HG02884 (cell line): ENCODE measurements around the gene SLC28A3.

Experiments used
- ATAC-seq: cut with Tn5 transposase; IDR thresholded peaks from one replicate; pipeline ENCODE4 v1.9.1; 2021; ENCODE audit warnings: mild to moderate bottlenecking, moderate library complexity; ENCODE audit not compliant: unreplicated experiment

The SLC28A3 gene

DNA sequence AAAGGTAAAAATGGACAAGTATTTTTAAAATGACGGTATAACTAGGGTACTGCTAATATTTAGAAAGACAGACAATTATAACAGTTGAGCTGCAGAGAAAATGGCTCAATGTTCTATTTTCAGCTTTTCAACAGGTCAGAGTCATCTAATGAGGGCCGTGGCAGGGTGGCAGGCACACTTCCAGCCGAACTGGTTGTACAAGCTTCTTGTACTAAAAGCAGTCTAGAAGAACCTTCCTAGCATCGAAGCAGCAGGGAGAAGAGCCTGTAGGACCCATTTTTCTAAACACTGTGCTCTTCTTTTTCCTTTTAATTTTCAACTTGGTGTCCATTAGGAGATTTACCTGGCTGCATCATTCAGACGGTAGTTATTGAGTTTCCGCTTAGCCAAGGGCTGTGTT lies 85.6 kb downstream of the SLC28A3 start:
- no peak for ATAC-seq

GRCh38 chr9:84251921-84252320 lies 88.6 kb downstream of the SLC28A3 start:
- no peak for ATAC-seq

DNA sequence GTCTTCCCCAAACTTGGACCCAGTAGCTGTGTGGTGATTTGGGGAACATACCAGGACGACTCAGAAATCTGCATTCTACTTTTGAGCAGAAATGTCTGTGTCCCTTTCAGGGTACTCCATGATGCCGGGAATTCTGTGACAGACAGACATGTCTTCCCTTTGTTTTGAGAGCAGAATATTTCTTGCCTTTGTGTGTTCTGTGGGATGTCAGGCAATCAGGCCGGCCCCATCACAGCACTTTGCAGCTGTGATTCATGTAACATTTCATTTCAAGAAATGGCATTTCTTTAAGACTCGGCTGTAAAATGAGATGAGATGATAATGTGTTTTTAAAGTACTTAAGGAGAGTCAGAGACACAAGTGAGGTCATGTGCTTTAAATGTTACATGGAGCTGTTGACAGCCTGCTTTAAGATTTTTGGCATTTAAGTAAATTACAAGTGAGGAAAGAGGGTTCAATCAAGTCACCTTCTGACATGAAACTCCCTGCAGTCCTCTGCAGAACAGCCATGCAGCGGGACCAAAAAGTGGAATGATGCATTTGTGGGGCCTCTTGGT lies 98.7 kb downstream of the SLC28A3 start:
- no peak for ATAC-seq

- no peak for ATAC-seq
These were observed 101.2 kb downstream of the SLC28A3 start for GRCh38 chr9:84239343-84239742.

DNA sequence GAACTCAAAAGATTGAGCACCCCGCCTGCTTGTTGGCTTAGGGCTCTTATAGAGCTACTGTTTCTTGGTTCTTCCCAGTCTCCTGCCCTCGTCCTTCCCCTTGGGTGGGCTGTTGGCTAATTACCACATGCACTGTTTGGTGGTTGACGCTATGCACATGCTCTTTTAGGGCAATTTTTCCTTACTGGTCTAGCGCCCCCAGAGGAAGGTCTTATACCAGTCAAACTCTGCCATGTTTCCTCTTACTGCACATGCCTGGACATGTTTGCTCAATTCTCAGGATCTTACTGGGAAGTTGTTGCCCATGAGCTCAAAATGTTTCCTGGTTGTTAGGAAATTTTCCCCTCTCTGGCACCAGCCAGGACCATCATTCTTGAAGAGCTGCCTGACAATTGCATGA lies 101.9 kb downstream of the SLC28A3 start:
- ATAC-seq, result no peak

DNA sequence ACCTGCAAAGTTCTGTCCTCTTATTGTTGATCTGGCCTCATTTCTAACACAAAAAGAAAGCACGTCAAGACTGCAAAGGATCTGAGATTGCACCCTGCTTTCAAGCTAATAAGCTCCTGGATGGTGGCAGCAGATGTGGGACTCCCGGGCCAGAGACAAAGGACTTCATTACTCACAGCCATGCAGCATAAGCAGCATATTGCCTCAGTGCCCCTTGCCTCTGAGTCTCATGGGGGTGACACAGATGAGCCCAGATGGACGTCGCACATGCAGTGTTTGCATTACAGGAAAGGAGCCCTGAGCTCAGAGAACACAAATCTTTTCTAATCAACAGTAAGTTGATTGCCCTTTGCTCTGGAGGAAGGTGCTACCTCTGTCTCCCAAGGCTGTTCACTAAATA lies 105.0 kb downstream of the SLC28A3 start:
- no peak for ATAC-seq

DNA sequence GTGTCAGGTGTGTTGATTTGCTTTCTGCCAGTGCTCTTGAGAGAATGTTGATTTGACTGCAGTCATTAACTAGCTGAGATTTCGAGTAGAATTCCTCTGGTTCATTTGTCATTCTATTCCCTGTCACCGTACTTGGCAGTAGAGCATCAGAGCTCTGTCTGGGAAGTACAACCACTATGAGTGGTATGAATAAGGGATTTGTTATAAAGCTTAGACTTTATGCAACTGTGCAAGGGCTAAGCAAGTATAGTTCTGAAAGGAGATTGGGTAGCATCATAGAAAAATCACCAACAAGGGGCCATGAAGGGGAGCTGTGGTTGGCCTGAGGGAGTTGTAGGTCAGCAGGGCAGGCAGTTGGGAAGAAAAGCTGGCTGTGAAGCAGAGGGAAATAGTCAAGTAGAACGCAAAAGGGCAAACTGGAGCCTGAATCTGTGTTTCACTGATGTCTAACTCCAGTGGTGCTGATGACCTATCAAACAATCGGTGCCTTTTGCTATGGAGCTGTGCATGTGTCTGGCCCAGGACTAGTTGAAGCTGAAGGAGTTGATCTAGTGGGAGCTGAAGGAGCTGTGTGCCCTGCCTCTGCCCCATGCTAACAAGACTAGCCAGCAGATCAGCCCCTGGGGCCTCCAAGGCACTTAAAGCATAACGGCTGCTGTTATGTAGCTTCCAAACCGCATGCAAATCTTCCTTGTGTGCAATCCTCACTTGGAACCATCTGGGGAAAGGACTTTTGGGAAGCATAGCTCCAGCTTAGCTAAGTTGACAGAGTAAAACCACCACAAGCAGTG lies 110.0 kb downstream of the SLC28A3 start:
- no peak for ATAC-seq

DNA sequence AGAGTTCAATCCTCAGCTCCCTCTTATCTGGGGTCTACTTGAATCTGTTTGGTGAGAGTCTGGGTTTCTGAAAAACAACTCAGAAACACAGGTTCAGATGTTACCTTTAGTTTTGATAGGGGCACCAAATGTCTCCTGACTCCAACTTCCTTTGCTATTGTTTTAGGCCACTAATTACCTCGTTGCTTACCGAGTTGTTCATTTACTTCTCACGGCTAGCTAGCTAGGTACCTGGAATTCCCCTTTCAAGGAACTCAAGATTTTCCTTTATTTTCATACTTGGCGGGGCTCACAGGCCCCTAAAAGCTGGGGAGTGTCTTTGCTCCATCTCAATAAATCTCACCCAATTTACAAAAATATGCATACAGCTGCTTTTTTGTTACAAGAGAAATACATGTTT lies 111.4 kb downstream of the SLC28A3 start:
- ATAC-seq, result no peak

DNA sequence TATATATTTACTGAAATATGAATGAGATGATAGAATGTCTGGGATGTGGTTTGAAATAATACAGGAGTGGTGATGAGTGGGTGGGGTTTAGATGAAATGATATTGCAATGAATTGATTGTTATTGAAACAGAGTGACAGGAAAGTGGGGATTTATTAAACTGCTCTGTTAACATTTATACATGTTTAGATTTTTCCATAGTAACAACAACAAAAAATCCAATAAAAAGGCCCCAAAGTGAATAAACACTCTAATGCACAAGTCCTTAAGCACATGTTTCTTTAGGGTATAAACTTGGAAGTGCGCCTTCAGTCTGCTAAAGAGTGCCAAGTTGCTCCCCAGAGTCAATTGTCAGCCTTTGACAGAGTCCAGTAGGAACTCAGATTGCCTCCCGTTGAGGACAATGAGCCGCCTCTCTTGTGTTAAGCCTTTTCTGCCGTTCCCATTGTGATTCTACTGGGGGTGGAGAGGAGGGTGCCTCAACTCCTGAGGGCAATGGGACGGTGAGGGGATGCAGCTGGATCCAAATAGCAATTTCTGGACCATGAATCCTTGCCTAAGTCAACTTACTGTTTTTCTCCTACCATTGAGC lies 112.3 kb downstream of the SLC28A3 start:
- ATAC-seq, result no peak

DNA sequence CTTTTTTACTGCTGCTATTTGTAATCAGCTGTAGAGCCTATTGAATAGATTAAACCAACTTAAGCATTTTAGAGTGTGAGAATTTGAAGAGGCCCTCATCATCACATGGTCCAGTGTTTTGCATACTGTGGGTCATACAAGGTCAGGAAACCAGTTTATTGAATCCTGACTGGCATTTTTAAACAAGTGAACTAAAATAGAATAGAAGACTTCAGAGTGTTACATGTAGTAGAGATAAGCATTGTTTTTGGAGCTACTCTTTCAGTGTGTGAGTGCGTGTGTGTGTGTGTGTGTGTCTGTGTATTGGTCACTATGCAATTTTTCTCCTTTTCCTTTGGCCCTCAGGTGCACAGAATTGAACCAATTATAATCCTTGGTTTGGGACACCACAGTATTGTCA lies 114.4 kb downstream of the SLC28A3 start:
- no peak for ATAC-seq
